Fibroblast of pulmonary artery (primary cell): ENCODE data around the gene TEX22.

Experiments
- DNase-seq: peaks from one replicate; pipeline ENCODE4 v3.0.0-alpha.2; 2010; ENCODE audit warnings: low read depth
- H3K4me3 ChIP-seq: replicated peaks from 2 replicates; pipeline ENCODE4 v1.5.1; 2011; ENCODE audit warnings: low read depth, mild to moderate bottlenecking, control low read depth, low read length, moderate library complexity
- TF ChIP-seq, protein P1 (sequence below): IDR thresholded peaks from 2 replicates; pipeline ENCODE4 v1.5.1; 2011; ENCODE audit warnings: mild to moderate bottlenecking, control low read depth, low read length, inconsistent platforms; ENCODE audit errors: missing control alignments

The TEX22 gene

DNA sequence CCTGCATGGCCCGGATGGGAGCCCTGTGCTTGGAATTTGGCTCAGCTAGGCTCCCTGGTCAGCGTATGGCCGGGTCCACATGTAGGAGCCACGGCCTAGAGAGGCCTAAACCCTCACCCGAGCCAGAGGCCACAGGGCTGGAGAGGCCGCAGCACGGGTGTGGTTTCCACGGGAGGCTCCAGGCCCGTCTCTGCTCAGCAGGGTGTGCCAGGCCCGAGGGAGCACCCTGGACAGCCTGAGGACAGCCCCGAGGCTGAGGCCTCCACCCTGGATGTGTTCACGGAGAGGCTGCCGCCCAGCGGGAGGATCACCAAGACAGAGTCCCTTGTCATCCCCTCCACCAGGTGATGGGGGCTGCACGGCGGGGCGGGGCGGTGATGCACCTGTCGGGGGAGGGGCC lies 17.6 kb upstream of the TEX22 start:
- TF ChIP-seq, protein P1, sequence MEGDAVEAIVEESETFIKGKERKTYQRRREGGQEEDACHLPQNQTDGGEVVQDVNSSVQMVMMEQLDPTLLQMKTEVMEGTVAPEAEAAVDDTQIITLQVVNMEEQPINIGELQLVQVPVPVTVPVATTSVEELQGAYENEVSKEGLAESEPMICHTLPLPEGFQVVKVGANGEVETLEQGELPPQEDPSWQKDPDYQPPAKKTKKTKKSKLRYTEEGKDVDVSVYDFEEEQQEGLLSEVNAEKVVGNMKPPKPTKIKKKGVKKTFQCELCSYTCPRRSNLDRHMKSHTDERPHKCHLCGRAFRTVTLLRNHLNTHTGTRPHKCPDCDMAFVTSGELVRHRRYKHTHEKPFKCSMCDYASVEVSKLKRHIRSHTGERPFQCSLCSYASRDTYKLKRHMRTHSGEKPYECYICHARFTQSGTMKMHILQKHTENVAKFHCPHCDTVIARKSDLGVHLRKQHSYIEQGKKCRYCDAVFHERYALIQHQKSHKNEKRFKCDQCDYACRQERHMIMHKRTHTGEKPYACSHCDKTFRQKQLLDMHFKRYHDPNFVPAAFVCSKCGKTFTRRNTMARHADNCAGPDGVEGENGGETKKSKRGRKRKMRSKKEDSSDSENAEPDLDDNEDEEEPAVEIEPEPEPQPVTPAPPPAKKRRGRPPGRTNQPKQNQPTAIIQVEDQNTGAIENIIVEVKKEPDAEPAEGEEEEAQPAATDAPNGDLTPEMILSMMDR, result no peak
- H3K4me3 ChIP-seq, result no peak overlapping the region
- no peak for DNase-seq

DNA sequence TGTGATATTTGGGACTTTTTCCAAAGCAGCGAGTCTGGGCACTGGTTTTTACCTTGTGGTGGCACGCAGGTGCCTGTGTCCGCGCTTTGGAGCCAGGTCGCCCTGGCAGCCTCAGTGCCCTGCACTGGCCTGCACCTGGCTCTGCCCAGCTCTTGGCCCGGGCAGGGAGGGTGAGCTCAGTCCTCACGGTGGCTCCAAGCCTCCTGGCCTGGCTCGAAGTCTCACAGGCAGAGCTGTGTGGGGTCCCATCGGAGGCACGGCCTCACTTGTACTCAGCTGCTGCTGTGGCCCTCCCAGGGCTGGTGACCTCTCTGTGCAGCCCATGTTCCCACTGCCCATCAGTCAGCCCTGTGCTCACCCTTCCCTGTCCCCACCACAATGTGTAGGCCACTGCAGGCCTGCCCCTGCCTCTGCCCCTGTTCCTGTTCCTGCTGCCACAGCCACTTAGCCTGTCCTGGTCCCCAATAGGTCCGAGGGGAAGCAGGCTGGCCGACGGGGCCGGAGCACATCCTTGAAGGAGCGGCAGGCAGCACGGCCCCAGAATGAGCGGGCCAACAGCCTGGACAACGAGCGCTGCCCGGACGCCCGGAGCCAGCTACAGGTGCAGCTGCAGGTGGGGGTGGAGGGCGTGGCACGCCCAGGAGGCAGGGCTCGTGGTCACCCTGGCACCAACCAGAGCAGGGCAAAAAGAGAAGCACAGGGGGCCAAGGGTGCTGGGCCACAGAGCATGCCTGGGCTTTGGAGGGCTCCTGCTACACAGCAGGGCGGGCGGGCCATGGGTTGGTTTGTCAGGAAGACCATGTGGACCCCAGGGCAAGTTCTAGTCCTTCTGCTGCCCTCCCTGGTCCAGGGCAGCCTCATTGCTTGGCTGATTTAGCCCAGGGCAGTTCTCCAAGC lies 16.6 kb upstream of the TEX22 start:
- TF ChIP-seq, protein P1, result no peak
- no peak overlapping the region for H3K4me3 ChIP-seq
- DNase-seq, result no peak

DNA sequence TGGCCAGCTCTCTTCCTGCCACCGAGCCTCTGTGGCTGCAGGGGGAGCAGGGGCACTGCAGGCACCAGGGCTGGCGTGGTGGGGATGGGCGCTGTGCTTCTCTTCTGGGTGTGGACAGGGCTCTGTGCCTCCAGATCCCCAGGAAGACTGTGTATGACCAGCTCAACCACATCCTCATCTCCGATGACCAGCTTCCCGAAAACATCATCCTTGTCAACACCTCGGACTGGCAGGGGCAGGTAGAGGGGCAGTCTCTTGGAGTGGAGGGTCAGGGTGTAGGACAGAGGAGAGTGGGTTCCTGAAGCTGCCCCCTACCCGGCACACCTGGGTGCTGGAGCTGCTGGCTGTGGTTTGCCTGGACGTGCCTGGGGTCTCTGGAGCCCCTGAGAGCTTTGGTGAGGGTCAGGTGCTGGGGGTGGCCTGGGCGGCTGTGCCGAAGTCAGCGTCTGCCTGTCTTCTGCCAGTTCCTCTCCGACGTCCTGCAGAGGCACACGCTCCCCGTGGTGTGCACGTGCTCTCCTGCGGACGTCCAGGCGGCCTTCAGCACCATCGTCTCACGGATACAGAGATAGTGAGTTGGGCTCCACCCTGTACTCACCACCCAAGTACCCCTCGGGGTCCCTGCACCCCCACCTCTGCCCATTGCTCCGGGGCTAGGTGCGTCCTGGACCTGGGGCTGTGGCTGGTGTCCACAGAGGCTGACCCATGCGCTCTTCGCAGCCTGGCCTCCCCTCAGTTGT lies 15.8 kb upstream of the TEX22 start:
- H3K4me3 ChIP-seq, result no peak overlapping the region
- DNase-seq, result no peak
- TF ChIP-seq, protein P1, result no peak

DNA sequence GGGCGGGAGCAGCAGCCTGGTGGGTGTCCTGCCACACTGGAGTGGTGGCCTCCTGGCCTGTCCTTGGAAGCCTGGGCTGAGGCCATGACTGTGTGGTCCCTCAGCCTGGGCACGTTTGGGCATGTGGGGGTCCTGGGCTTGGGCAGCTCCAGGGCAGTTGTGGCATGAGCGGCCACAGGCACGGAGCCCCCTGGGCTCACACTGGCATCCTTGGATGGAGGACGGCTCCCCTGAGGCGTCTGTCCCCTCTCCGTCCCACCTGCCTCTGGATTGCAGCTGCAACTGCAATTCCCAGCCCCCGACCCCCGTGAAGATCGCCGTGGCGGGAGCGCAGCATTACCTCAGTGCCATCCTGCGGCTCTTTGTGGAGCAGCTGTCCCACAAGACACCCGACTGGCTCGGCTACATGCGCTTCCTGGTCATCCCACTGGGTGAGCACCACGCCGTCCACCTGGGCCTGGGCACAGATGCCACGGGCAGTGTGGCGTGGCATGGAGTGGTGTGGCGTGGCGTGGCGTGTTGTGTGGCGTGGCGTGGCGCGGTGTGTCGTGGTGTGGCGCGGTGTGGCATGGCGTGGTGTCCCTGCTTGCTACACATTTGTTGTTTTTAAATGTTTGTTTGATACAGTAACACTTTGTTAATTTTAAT lies 15.1 kb upstream of the TEX22 start:
- DNase-seq, result no peak
- TF ChIP-seq, protein P1, result no peak
- no peak overlapping the region for H3K4me3 ChIP-seq

DNA sequence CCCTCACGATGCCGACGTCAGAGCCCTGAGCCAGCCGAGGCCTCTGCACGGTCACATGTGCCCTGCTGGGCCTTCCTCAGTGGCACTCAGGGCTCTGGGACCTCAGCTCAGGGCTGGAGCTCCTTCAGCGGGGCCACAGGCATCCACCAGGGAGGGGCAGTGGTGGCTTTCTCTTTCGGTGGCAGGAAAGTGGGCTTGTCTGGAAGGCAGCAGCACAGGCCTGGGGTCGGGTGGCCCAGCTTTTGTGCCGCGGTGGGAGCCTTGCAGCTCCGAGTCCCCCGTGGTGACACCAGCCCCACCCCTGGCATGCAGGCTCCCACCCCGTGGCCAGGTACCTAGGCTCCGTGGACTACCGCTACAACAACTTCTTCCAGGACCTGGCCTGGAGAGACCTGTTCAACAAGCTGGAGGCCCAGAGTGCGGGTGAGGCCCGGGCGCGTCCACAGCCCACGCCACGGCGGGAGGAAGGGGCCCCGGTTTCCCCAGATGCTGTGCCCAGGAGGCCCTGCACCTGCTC lies 14.2 kb upstream of the TEX22 start:
- TF ChIP-seq, protein P1, result no peak
- H3K4me3 ChIP-seq, result no peak overlapping the region
- DNase-seq, result no peak

DNA sequence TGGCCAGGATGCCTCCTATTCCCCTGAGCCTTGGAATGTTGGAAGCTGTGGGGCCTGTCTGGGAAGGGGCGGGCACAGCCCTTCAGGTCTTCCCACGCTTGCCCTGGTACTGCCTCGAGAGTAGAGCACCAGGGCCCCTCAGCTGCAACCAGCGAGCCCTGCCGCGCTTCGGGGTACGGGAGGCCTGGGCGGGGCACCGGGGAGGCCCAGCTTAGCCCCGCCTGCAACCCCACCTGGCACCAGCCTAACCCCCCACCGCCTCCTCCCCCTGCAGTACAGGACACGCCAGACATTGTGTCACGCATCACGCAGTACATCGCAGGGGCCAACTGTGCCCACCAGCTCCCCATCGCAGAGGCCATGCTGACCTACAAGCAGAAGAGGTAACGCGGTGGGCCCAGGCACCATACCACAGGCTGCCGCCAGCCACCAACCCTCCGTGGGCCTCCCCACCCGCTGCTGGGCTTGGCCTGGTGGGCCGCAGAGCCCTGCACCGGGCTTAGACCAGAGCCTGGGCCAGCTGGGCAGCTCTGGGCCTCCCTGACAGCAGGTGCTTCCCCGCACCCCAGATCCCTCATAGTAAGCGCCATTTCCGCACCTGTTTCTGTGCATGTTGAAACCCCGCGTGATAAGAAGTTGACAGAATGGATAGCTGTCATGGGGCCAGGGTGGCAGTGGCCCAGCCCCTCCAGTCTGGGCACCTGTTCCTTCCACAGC lies 13.6 kb upstream of the TEX22 start:
- H3K4me3 ChIP-seq, result no peak overlapping the region
- TF ChIP-seq, protein P1, result no peak
- DNase-seq, result no peak
